Lower lobe of right lung (tissue), 2 donors: ENCODE measurements around the gene CRTC3. TPM values are rescaled to one million over a fixed set of nuclear protein-coding genes. Genes with fewer than 3 reads are reported as not detected.

ENCODE experiments used
- ATAC-seq, 2 donors: fragments of 200-7000 bp; cut with Tn5 transposase; one replicate each; pipeline ENCODE4 v1.9.1; 2020 to 2022; ENCODE audit warnings: mild to moderate bottlenecking in 2 of 2, moderate library complexity in 2 of 2
- DNase-seq: peaks from one replicate; pipeline ENCODE4 v3.0.0-alpha.2; 2020
- H3K27ac ChIP-seq: fragments of 200-600 bp; one replicate; pipeline ENCODE4 v1.8.0; 2022
- H3K27me3 ChIP-seq: fragments of 200-600 bp; one replicate; pipeline ENCODE4 v1.8.0; 2022; ENCODE audit warnings: low read depth
- H3K36me3 ChIP-seq: fragments of 200-600 bp; one replicate; pipeline ENCODE4 v1.8.0; 2022; ENCODE audit warnings: mild to moderate bottlenecking
- H3K4me1 ChIP-seq: fragments of 200-600 bp; one replicate; pipeline ENCODE4 v1.8.0; 2022
- H3K4me3 ChIP-seq: fragments of 200-600 bp; one replicate; pipeline ENCODE4 v1.8.0; 2022; ENCODE audit warnings: mild to moderate bottlenecking
- H3K9me3 ChIP-seq: fragments of 200-600 bp; one replicate; pipeline ENCODE4 v1.8.0; 2022
- CTCF ChIP-seq: fragments of 200-600 bp; IDR thresholded peaks from one replicate; pipeline ENCODE4 v1.8.0; 2022; ENCODE audit warnings: antibody characterized with exemption, mild to moderate bottlenecking
- intact Hi-C: fragments of 100-400 bp; cut with DNase I; formaldehyde crosslinking; loops from one replicate; pipeline ENCODE4 v1.11.0; 2022
- total RNA-seq: library from RNA; stranded (reverse); fragmentation: NEBNext Ultra II Directional; extraction: Animal tissue kit (Norgen Biotek cat#: 25700); gene quantifications from one replicate; pipeline ENCODE4 v1.2.1, GENCODE V29; 2021
- donor health status: DM: no; HTN: yes; CAD: no; lungs with severe emphysema.

CRTC3 gene
- total RNA-seq, 1 donor from 2014 or later: 40.6 TPM

DNA sequence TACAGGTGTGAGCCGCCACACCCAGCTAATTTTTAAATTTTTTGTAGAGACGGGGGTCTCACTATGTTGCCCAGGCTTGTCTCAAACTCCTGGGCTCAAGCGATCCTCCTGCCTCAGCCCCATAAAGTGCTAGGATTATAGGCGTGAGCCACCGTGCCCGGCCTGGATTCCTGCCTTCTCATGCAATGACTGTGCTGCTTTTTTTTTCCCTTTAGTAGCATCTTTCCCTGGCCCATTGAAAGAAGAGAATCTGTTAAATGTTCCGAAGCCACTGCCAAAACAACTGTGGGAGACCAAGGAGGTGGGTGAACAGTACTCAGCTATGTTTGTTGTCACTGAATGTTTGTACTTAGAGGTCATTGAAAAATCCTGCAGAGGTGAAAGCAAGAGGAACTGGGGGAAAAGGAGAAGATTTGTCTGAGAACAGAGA is 88.0 kb downstream of the CRTC3 start:
- intact Hi-C loops: no loop called here
- Histone ChIP-seq H3K27me3 (no peaks in the 10 kb centered on the region), H3K36me3 (peaks cover 71% of the 10 kb centered on the region), H3K4me3 (no peak overlapping the region), H3K4me1 (no peaks in the 10 kb centered on the region), H3K9me3 (no peaks in the 10 kb centered on the region), H3K27ac (no peak overlapping the region)
- DNase-seq: no peak
- TF ChIP-seq CTCF: no peak
- no peak for ATAC-seq

- ATAC-seq: no peak
- no peak for DNase-seq
- Histone ChIP-seq H3K27ac (no peak overlapping the region), H3K9me3 (no peaks in the 10 kb centered on the region), H3K4me1 (no peaks in the 10 kb centered on the region), H3K27me3 (no peaks in the 10 kb centered on the region), H3K36me3 (peaks cover 77% of the 10 kb centered on the region), H3K4me3 (no peak overlapping the region)
- intact Hi-C loops: no loop called here
- TF ChIP-seq CTCF: no peak
Observed at GRCh38 chr15:90618330-90619125, 88.8 kb downstream of the CRTC3 start.

GRCh38 chr15:90619468-90619867 is 89.7 kb downstream of the CRTC3 start:
- no peak for TF ChIP-seq CTCF
- ATAC-seq (no peak), DNase-seq (no peak)
- Histone ChIP-seq H3K4me3 (no peak overlapping the region), H3K4me1 (no peaks in the 10 kb centered on the region), H3K27me3 (no peaks in the 10 kb centered on the region), H3K9me3 (no peaks in the 10 kb centered on the region), H3K27ac (no peak overlapping the region), H3K36me3 (peaks cover 77% of the 10 kb centered on the region)
- intact Hi-C loops: no loop called here

GRCh38 chr15:90619939-90620338 is 90.2 kb downstream of the CRTC3 start:
- intact Hi-C loops: no loop called here
- Histone ChIP-seq H3K27me3 (no peaks in the 10 kb centered on the region), H3K27ac (no peak overlapping the region), H3K4me1 (no peaks in the 10 kb centered on the region), H3K9me3 (no peaks in the 10 kb centered on the region), H3K4me3 (no peak overlapping the region), H3K36me3 (peaks cover 77% of the 10 kb centered on the region)
- no peak for DNase-seq
- TF ChIP-seq CTCF: no peak
- no peak for ATAC-seq

DNA sequence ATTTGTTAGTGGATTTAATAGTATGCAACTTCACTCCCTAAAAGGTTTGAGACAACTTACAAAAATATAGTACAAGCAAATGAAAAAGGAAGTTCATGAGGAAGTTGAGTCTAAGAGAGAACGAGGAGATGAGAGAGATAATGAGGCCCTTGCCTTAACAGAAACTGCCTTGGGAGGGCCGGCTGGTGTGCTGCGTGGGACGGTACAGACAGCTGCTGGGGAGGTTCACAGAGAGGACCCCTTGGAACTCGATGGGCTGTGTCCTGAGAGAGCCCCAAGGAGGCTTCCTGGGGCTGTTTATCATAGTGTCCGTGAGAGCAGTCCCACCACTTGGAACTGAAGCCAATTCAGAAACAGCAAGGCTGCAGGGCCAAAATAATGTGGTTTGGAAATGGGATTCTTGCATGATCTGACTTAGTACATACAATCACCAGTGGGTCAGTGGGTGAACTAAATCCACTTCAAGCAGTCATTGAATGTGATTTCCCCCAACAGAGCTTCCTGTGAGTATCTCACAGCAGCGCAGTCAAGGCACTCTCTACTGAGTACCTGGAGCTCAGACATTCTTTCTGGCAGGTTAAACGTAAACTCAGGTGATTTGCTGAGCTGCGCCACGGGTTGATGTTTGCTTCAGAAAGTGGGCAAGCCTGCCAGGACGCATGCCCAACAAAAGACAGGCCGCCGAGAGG is 90.8 kb downstream of the CRTC3 start:
- H3K9me3 ChIP-seq: no peaks in the 10 kb centered on the region
- peak overlapping the region; percentile 3 for H3K27ac ChIP-seq
- no peaks in the 10 kb centered on the region for H3K27me3 ChIP-seq
- peaks cover 77% of the 10 kb centered on the region for H3K36me3 ChIP-seq
- DNase-seq (peak; percentile 58), ATAC-seq (peak; percentile 49 to 72)
- no peaks in the 10 kb centered on the region for H3K4me1 ChIP-seq
- TF ChIP-seq CTCF: no peak
- no peak overlapping the region for H3K4me3 ChIP-seq
- intact Hi-C loops: no loop called here
